Measurements from ENCODE around the gene AFMID.

Gene AFMID

DNA sequence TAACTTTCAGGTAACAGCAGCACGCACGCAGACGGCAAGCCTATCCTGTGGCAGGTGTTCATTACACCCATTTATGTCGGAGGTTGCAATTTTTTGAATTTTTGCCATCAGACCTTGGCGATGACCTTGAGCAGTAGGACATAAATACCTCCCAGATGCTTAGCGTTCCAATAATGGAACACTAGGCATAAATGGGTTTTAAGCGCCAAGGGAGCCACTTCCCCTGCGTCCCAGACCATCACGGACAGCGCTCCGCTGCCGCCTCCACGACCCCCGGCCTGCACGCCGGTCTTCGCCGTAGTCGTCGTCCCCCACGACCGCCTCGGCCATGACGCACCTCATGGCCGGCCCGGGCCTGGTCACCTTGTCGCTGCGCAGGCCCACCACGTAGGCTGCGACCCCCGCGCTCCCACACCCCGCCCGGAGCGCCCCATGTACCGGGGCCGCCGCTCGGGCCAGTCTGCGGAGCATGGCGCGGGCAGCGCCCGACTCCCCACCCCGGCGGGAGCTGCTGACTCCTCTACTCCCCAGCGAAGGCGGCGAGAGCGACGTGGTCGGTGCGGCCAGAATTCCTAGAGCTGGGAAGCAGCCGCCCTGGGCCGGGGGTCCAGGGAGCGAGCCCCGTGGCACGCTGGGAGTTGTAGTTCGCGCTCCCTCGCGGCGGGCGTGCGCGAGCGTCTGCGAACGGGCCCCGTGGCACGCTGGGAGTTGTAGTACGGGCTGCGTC, 66.9 kb downstream of the AFMID start (continued):
- TF ChIP-seq, protein P1, sequence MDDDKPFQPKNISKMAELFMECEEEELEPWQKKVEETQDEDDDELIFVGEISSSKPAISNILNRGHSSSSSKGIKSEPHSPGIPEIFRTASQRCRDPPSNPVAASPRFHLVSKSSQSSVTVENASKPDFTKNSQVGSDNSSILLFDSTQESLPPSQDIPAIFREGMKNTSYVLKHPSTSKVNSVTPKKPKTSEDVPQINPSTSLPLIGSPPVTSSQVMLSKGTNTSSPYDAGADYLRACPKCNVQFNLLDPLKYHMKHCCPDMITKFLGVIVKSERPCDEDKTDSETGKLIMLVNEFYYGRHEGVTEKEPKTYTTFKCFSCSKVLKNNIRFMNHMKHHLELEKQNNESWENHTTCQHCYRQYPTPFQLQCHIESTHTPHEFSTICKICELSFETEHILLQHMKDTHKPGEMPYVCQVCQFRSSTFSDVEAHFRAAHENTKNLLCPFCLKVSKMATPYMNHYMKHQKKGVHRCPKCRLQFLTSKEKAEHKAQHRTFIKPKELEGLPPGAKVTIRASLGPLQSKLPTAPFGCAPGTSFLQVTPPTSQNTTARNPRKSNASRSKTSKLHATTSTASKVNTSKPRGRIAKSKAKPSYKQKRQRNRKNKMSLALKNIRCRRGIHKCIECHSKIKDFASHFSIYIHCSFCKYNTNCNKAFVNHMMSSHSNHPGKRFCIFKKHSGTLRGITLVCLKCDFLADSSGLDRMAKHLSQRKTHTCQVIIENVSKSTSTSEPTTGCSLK (tag by site-specific recombination; IDR thresholded peaks at IDR 0.05) = no peak
- TF ChIP-seq ZNF610 (tag by site-specific recombination; IDR thresholded peaks at IDR 0.05; ENCODE audit: borderline replicate concordance) (no peak), ZNF521 (tag by site-specific recombination; IDR thresholded peaks at IDR 0.05) (no peak), ZNF707 (tag by site-specific recombination; IDR thresholded peaks at IDR 0.05) (no peak), ZNF175 (tag by site-specific recombination; IDR thresholded peaks at IDR 0.05) (no peak), EGR2 (tag by site-specific recombination; IDR thresholded peaks at IDR 0.05; ENCODE audit: low read depth) (peak; percentile 38; the same call in 1 of the 2 replicates), ZFHX2 (tag by site-specific recombination; conservative IDR thresholded peaks at IDR 0.05) (peak; percentile 75), SP7 (tag by site-specific recombination; IDR thresholded peaks at IDR 0.05) (peak; percentile 38), ZBTB48 (tag by site-specific recombination; IDR thresholded peaks at IDR 0.05) (peak; percentile 89; the same call in 1 of the 2 replicates), YY2 (tag by site-specific recombination; IDR thresholded peaks at IDR 0.05) (peak; percentile 71; the same call in 1 of the 2 replicates)
- TF ChIP-seq, protein P2, sequence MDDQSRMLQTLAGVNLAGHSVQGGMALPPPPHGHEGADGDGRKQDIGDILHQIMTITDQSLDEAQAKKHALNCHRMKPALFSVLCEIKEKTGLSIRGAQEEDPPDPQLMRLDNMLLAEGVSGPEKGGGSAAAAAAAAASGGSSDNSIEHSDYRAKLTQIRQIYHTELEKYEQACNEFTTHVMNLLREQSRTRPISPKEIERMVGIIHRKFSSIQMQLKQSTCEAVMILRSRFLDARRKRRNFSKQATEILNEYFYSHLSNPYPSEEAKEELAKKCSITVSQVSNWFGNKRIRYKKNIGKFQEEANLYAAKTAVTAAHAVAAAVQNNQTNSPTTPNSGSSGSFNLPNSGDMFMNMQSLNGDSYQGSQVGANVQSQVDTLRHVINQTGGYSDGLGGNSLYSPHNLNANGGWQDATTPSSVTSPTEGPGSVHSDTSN (CRISPR knock-in tag; IDR thresholded peaks at IDR 0.05) = no peak; the same call in 1 of the 2 replicates
- TF ChIP-seq, protein P3, sequence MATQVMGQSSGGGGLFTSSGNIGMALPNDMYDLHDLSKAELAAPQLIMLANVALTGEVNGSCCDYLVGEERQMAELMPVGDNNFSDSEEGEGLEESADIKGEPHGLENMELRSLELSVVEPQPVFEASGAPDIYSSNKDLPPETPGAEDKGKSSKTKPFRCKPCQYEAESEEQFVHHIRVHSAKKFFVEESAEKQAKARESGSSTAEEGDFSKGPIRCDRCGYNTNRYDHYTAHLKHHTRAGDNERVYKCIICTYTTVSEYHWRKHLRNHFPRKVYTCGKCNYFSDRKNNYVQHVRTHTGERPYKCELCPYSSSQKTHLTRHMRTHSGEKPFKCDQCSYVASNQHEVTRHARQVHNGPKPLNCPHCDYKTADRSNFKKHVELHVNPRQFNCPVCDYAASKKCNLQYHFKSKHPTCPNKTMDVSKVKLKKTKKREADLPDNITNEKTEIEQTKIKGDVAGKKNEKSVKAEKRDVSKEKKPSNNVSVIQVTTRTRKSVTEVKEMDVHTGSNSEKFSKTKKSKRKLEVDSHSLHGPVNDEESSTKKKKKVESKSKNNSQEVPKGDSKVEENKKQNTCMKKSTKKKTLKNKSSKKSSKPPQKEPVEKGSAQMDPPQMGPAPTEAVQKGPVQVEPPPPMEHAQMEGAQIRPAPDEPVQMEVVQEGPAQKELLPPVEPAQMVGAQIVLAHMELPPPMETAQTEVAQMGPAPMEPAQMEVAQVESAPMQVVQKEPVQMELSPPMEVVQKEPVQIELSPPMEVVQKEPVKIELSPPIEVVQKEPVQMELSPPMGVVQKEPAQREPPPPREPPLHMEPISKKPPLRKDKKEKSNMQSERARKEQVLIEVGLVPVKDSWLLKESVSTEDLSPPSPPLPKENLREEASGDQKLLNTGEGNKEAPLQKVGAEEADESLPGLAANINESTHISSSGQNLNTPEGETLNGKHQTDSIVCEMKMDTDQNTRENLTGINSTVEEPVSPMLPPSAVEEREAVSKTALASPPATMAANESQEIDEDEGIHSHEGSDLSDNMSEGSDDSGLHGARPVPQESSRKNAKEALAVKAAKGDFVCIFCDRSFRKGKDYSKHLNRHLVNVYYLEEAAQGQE (tag by site-specific recombination; IDR thresholded peaks at IDR 0.05) = peak; percentile 17; the same call in 1 of the 2 replicates

DNA sequence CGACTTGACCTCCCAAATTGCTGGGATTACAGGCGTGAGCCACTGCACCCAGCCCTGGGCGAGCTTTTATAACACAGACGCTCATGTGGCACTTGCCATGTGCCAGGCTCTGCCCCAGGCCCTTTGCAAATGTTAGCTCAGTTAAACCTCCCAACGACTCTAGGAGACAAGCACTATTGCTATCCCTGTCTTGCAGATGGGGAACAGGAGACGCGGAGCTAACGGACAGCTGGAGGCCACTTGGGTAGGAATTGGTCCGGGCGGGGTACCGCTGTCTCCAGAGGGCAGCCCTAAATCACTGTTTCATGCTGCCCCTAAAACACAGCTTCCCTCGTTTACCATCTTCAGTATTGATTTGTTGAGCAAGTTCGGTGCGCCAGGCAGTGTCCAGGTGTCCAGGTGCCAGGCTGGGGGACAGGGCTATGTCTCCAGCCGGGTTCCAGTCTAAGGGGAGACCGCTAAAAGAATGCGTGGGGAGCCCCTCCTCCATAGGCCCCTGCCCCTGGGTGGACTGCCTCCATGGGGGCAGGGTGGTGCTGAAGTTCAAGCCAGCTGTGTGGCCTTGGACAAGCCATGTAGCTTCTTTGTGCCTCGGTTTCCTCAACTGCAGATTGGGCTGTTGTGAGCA, 68.0 kb downstream of the AFMID start:
- Histone ChIP-seq H3K36me3 (ENCODE audit: control insufficient read depth in 2 of 2, insufficient read depth in 1 of 2, low read length in 2 of 2) (no peaks in the 10 kb centered on the region), H3K4me3 (ENCODE audit: low read depth, low read length) (no peak overlapping the region), H3K4me1 (ENCODE audit: control insufficient read depth, insufficient read depth, low read length) (0 out of 2 replicates have a peak, but pooled peaks cover 3% of the 10 kb centered on the region), H3K9me3 (ENCODE audit: control insufficient read depth, insufficient read depth, low read depth, low read length) (no peaks in the 10 kb centered on the region), H3K27ac (ENCODE audit: extremely low read depth, low read depth, low read length) (no peak overlapping the region)
- ChIA-PET POLR2A (interaction anchor here (1.2 to 1.7 kb wide), 3 partner anchors 14 to 69 kb away, joined by 3 to 6 read pairs (median 5); partner anchors contain the start of gene TK1), CTCF (interaction anchor here (0.6 to 1.7 kb wide), 11 partner anchors 11 to 969 kb away, joined by 3 to 7 read pairs (median 4); no protein-coding TSS in a partner anchor)
- 0 out of 2 replicates have a peak, but pooled peaks have one; percentile 1 for TF ChIP-seq SP2 (tag by site-specific recombination; IDR thresholded peaks at IDR 0.05)
- no peak for TF ChIP-seq ZNF76 (tag by site-specific recombination; IDR thresholded peaks at IDR 0.05; ENCODE audit: borderline replicate concordance, low read depth)
- peak; percentile 74 for TF ChIP-seq ZNF623 (tag by site-specific recombination; IDR thresholded peaks at IDR 0.05)
